Measurements from ENCODE around the gene BACH1.

BACH1 gene

DNA sequence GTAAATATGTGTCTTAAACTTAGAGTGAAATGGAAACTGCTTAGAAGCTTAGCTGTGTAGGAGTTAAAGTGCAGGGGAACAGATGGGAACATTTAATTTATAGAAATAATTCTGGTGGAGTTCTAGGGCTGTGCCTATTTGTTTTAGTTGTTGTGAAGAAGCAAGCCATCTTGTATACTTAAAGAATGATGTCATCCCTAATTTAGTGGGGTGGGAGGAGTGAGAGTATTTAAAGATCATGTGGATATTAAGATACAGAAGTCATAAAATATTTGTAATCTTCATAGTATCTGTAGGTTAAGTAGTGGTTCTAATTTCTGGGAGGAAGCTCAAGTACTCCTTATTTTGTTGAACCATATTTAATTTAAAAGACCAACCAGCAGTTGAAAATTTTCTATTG is 41.5 kb downstream of the BACH1 start:
- TF ChIP-seq, protein P1, sequence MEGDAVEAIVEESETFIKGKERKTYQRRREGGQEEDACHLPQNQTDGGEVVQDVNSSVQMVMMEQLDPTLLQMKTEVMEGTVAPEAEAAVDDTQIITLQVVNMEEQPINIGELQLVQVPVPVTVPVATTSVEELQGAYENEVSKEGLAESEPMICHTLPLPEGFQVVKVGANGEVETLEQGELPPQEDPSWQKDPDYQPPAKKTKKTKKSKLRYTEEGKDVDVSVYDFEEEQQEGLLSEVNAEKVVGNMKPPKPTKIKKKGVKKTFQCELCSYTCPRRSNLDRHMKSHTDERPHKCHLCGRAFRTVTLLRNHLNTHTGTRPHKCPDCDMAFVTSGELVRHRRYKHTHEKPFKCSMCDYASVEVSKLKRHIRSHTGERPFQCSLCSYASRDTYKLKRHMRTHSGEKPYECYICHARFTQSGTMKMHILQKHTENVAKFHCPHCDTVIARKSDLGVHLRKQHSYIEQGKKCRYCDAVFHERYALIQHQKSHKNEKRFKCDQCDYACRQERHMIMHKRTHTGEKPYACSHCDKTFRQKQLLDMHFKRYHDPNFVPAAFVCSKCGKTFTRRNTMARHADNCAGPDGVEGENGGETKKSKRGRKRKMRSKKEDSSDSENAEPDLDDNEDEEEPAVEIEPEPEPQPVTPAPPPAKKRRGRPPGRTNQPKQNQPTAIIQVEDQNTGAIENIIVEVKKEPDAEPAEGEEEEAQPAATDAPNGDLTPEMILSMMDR (IDR thresholded peaks at IDR 0.05; ENCODE audit: low read depth, low read length, missing control alignments), result no peak
- DNase-seq (ENCODE audit: low read depth), result no peak
- H3K4me3 ChIP-seq (ENCODE audit: low read depth, low read length), result no peak overlapping the region

DNA sequence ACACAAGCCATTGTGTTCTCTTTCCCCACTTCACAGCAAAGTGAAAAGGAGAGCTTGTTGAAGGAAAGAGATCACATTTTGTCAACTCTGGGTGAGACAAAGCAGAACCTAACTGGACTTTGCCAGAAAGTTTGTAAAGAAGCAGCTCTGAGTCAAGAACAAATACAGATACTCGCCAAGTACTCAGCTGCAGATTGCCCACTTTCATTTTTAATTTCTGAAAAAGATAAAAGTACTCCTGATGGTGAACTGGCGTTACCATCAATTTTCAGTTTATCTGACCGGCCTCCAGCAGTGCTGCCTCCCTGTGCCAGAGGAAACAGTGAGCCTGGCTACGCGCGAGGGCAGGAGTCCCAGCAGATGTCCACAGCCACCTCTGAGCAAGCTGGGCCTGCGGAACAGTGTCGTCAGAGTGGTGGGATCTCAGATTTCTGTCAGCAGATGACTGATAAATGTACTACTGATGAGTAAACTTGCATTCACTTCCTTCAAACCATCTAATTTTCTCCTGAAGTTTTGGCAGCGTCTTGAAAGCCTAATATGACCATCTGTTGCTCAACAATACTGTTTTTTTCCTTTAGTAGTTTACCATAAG is 43.7 kb downstream of the BACH1 start:
- DNase-seq (ENCODE audit: low read depth), result peak; percentile 35
- TF ChIP-seq, protein P1 (IDR thresholded peaks at IDR 0.05; ENCODE audit: low read depth, low read length, missing control alignments), result no peak
- peak overlapping the region; percentile 16 for H3K4me3 ChIP-seq (ENCODE audit: low read depth, low read length)

DNA sequence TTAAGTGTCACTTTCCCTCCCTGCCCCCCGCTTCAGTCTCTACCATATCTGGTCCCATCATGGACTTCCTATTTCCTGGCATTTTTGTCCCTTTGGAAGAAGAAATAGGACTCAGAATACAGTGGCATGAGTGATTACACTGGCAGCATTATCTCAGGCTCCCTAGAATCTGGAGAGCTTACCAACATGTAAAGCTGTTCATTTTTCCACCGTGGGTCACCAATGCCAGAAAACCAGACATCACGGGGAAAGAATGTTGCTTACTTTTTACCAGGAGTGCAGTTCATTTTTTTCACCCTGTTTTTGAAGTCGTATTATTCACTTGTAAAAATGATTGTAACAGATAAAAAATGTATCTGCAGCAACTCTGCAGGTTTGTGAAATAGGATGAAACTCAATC is 44.8 kb downstream of the BACH1 start:
- H3K4me3 ChIP-seq (ENCODE audit: low read depth, low read length), result no peak overlapping the region
- TF ChIP-seq, protein P1 (IDR thresholded peaks at IDR 0.05; ENCODE audit: low read depth, low read length, missing control alignments), result no peak
- DNase-seq (ENCODE audit: low read depth), result no peak

DNA sequence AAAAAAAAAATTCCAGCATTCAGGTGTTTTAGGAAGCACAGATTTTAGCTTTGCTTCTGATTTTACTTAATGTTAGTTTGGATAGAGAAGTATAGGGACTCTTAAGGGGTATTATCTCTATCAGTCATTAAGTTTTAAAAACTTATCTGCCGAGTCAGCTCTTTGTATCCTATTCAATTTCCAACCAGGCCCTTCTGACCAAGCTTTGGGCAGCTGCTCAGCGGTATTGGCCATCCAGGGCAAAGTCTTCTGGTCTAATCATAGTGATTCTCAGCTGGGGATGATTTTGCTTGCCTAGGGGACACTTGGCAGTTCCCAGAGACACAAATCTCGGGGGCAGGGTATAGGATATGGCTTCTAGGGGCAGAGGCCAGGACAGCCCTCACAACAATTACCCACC is 47.6 kb downstream of the BACH1 start:
- TF ChIP-seq, protein P1 (IDR thresholded peaks at IDR 0.05; ENCODE audit: low read depth, low read length, missing control alignments), result no peak
- no peak for DNase-seq (ENCODE audit: low read depth)
- H3K4me3 ChIP-seq (ENCODE audit: low read depth, low read length), result no peak overlapping the region

DNA sequence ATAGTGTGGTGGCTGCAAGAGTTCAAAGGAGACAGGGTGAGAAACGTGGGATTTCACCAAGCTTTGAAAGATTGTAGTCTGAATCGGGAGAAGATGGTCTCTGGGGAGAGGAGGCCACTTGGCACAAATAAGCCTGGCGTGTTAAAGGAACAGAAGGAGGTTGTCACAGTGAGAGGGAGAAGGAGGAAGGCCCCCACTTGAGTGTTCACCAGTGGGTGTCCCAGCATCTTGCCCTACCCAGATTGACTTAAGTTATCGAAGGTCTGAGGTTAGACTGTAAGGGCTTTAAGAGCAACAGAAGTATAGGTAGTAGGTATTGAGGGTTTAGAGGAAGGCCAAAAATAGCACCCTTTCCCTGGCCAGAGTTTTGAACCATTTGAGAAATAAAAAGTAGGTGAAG is 48.0 kb downstream of the BACH1 start:
- TF ChIP-seq, protein P1 (IDR thresholded peaks at IDR 0.05; ENCODE audit: low read depth, low read length, missing control alignments), result no peak
- H3K4me3 ChIP-seq (ENCODE audit: low read depth, low read length), result no peak overlapping the region

DNA sequence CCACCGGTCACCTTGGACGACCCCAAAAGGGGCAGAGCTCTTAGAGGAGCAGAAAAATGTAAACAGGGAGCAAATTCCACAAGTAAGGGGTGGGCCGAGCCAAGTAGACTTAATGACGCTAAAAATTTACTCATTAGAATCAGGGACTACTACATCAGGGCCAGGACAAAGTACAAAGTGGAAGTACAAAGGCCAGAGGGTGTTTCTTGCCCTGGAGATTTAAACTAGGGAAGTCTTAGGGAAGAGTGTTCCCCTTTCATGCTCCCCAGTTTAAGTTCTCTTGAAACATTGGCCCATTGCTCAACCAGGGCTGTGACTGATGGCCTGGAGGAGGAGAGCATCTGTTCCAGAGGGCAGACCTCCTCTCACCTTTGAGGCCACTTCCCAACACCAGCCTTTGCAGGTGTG is 48.6 kb downstream of the BACH1 start:
- no peak overlapping the region for H3K4me3 ChIP-seq (ENCODE audit: low read depth, low read length)
- TF ChIP-seq, protein P1 (IDR thresholded peaks at IDR 0.05; ENCODE audit: low read depth, low read length, missing control alignments), result no peak
- no peak for DNase-seq (ENCODE audit: low read depth)

More for the DNA sequence above, 48.0 kb downstream of the BACH1 start:
- DNase-seq (ENCODE audit: low read depth), result no peak

DNA sequence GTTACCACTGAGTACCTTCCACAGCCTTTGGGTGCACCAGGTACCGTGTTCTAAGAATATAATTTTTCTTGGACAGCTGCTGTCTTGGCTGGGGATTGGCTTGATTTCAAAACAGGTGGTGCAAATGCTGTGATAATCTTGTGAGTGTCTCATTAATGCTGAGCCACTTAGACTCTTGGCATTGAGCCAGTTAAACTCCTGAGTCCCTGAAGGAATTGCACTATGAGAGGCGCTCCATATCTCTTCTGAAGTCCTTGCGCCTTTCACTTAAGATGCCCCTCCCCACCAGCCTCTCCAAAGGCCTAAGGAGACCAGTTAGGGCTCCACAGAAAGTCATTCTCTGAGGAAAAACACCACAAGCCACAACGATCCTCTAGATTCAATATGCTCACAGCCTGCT is 51.0 kb downstream of the BACH1 start:
- no peak for DNase-seq (ENCODE audit: low read depth)
- H3K4me3 ChIP-seq (ENCODE audit: low read depth, low read length), result no peak overlapping the region
- TF ChIP-seq, protein P1 (IDR thresholded peaks at IDR 0.05; ENCODE audit: low read depth, low read length, missing control alignments), result no peak
